A549 (cell line): ENCODE measurements around the gene EPN3.

ENCODE experiments used
- CBX2 ChIP-seq: fragments of 200-600 bp; sonication (generic); IDR thresholded peaks from 2 replicates; pipeline ENCODE4 v1.6.1; 2016; ENCODE audit warnings: low read depth, mild to moderate bottlenecking, borderline replicate concordance
- CEBPB ChIP-seq, 2 experiments: fragments of >200 bp in 1 of 2; sonication (Bioruptor Twin) in 1 of 2; formaldehyde crosslinking in 1 of 2; IDR thresholded peaks; 2 replicates each; pipeline ENCODE4 v1.6.1; 2012 to 2016
- CHD2 ChIP-seq: fragments of 150-350 bp; IDR thresholded peaks from 2 replicates; pipeline ENCODE4 v1.6.1; 2014; ENCODE audit warnings: low read length; ENCODE audit not compliant: partially characterized antibody
- POLR2A ChIP-seq: IDR thresholded peaks from 2 replicates; pipeline ENCODE4 v1.6.1; 2012; ENCODE audit warnings: mild to moderate bottlenecking, low read length
- POLR2AphosphoS2 ChIP-seq: conservative IDR thresholded peaks from 2 replicates; pipeline ENCODE4 v1.6.1; 2012; ENCODE audit warnings: low read length, improper control_type of control experiment, inconsistent platforms
- RAD21 ChIP-seq, 2 experiments: fragments of >200 bp in 1 of 2; sonication (Bioruptor Twin) in 1 of 2; formaldehyde crosslinking in 1 of 2; IDR thresholded peaks in 1 of 2; conservative IDR thresholded peaks in 1 of 2; 2 replicates in 1 of 2; 3 replicates in 1 of 2; pipeline ENCODE4 v1.6.1; 2012 to 2018; ENCODE audit warnings: inconsistent platforms in 1 of 2
- TF ChIP-seq, protein P1 (sequence below): fragments of >200 bp; sonication (Bioruptor Twin); formaldehyde crosslinking; IDR thresholded peaks from 3 replicates; pipeline ENCODE4 v1.5.1; 2016

GRCh38 chr17:50584749-50585148 lies 52.2 kb downstream of the EPN3 start:
- TF ChIP-seq CHD2: no peak
- TF ChIP-seq RAD21 (conservative IDR thresholded peaks at IDR 0.05 in 1 of 2, IDR thresholded peaks at IDR 0.05 in 1 of 2): no peak
- no peak for TF ChIP-seq POLR2A
- TF ChIP-seq CBX2: no peak
- TF ChIP-seq POLR2AphosphoS2: no peak
- TF ChIP-seq CEBPB (IDR thresholded peaks at IDR 0.05): no peak
- TF ChIP-seq, protein P1, sequence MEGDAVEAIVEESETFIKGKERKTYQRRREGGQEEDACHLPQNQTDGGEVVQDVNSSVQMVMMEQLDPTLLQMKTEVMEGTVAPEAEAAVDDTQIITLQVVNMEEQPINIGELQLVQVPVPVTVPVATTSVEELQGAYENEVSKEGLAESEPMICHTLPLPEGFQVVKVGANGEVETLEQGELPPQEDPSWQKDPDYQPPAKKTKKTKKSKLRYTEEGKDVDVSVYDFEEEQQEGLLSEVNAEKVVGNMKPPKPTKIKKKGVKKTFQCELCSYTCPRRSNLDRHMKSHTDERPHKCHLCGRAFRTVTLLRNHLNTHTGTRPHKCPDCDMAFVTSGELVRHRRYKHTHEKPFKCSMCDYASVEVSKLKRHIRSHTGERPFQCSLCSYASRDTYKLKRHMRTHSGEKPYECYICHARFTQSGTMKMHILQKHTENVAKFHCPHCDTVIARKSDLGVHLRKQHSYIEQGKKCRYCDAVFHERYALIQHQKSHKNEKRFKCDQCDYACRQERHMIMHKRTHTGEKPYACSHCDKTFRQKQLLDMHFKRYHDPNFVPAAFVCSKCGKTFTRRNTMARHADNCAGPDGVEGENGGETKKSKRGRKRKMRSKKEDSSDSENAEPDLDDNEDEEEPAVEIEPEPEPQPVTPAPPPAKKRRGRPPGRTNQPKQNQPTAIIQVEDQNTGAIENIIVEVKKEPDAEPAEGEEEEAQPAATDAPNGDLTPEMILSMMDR: no peak
